ENCODE data around the gene WWOX.

- TF ChIP-seq CTCF (IDR thresholded peaks at IDR 0.05) (no peak), POLR2AphosphoS5 (IDR thresholded peaks at IDR 0.05) (no peak)
Observed at GRCh38 chr16:78235876-78236275, 136.4 kb downstream of the WWOX start.
